GM23338 (cell line): ENCODE measurements around the gene FOXI1. TPM values are rescaled to one million over a fixed set of nuclear protein-coding genes. Genes with fewer than 3 reads are reported as not detected.

ENCODE experiments used
- ATAC-seq: fragments of 200-7000 bp; cut with Tn5 transposase; 3 replicates; pipeline ENCODE4 v1.9.1; 2020
- DNase-seq: peaks from one replicate; pipeline ENCODE4 v3.0.0-alpha.2; 2015; ENCODE audit warnings: low spot score
- H2AFZ ChIP-seq: fragments of 200-600 bp; sonication (generic); 2 replicates; pipeline ENCODE4 v1.8.0; 2016; ENCODE audit warnings: antibody characterized with exemption, mild to moderate bottlenecking, moderate library complexity
- H3F3A ChIP-seq: fragments of 200-600 bp; sonication (generic); replicated peaks from 2 replicates; pipeline ENCODE4 v1.8.0; 2017; ENCODE audit warnings: antibody characterized with exemption, mixed run types, low read depth
- H3K27ac ChIP-seq: fragments of 200-600 bp; sonication (generic); 2 replicates; pipeline ENCODE4 v1.6.1; 2016; ENCODE audit warnings: low read depth
- H3K27me3 ChIP-seq: fragments of 200-600 bp; sonication (generic); 2 replicates; pipeline ENCODE4 v1.8.0; 2016; ENCODE audit warnings: mild to moderate bottlenecking, mixed run types, moderate library complexity; ENCODE audit not compliant: insufficient read depth
- H3K36me3 ChIP-seq: fragments of 200-600 bp; sonication (generic); 2 replicates; pipeline ENCODE4 v1.8.0; 2016; ENCODE audit warnings: mild to moderate bottlenecking; ENCODE audit not compliant: insufficient read depth
- H3K4me1 ChIP-seq: fragments of 200-600 bp; sonication (generic); 2 replicates; pipeline ENCODE4 v1.8.0; 2016; ENCODE audit warnings: mild to moderate bottlenecking, moderate library complexity; ENCODE audit not compliant: insufficient read depth
- H3K4me2 ChIP-seq: fragments of 200-600 bp; sonication (generic); 2 replicates; pipeline ENCODE4 v1.7.1; 2017; ENCODE audit warnings: mixed run types
- H3K4me3 ChIP-seq: fragments of 200-600 bp; sonication (generic); 2 replicates; pipeline ENCODE4 v1.6.1; 2016; ENCODE audit warnings: mixed run types
- H3K79me2 ChIP-seq: fragments of 200-600 bp; sonication (generic); replicated peaks from 2 replicates; pipeline ENCODE4 v1.8.0; 2017; ENCODE audit warnings: mild to moderate bottlenecking; ENCODE audit not compliant: insufficient read depth
- H3K9me2 ChIP-seq: fragments of 200-600 bp; sonication (generic); 2 replicates; pipeline ENCODE4 v1.8.0; 2017; ENCODE audit not compliant: insufficient read depth
- H4K20me1 ChIP-seq: fragments of 200-600 bp; sonication (generic); replicated peaks from 2 replicates; pipeline ENCODE4 v1.8.0; 2017; ENCODE audit warnings: mild to moderate bottlenecking; ENCODE audit not compliant: insufficient read depth
- H3K27ac Mint-ChIP-seq: 2 replicates; pipeline ENCODE4 v1.8.0; 2020; ENCODE audit warnings: inconsistent platforms, mild to moderate bottlenecking, moderate library complexity, mixed read lengths
- H3K27me3 Mint-ChIP-seq: 3 replicates; pipeline ENCODE4 v1.8.0; 2022; ENCODE audit warnings: low read depth, mild to moderate bottlenecking, moderate library complexity, mixed read lengths, inconsistent platforms; ENCODE audit not compliant: insufficient read depth, poor library complexity
- H3K36me3 Mint-ChIP-seq: 3 replicates; pipeline ENCODE4 v1.8.0; 2021; ENCODE audit warnings: low read depth, mild to moderate bottlenecking, inconsistent platforms, moderate library complexity, mixed read lengths
- H3K4me1 Mint-ChIP-seq: 3 replicates; pipeline ENCODE4 v1.8.0; 2020; ENCODE audit warnings: mild to moderate bottlenecking, inconsistent platforms, mixed read lengths
- H3K4me3 Mint-ChIP-seq: 3 replicates; pipeline ENCODE4 v1.8.0; 2021; ENCODE audit warnings: moderate library complexity, mild to moderate bottlenecking, inconsistent platforms, mixed read lengths
- H3K9me3 Mint-ChIP-seq: 3 replicates; pipeline ENCODE4 v1.8.0; 2020; ENCODE audit warnings: moderate library complexity, mild to moderate bottlenecking, inconsistent platforms, mixed read lengths
- EZH2 ChIP-seq: fragments of 200-600 bp; sonication (generic); IDR thresholded peaks from one replicate; pipeline ENCODE4 v1.8.0; 2017; ENCODE audit warnings: antibody characterized with exemption, mild to moderate bottlenecking, low read depth; ENCODE audit not compliant: unreplicated experiment
- EZH2phosphoT487 ChIP-seq: fragments of 200-600 bp; sonication (generic); IDR thresholded peaks from one replicate; pipeline ENCODE4 v1.8.1; 2018; ENCODE audit warnings: antibody characterized with exemption; ENCODE audit not compliant: unreplicated experiment
- POLR2AphosphoS5 ChIP-seq: IDR thresholded peaks from 2 replicates; pipeline ENCODE4 v1.6.1; 2016; ENCODE audit warnings: antibody characterized with exemption, low read depth
- ZNF114 ChIP-seq: fragments of 250-450 bp; sonication (Bioruptor Pico); IDR thresholded peaks from 2 replicates; pipeline ENCODE4 v1.5.0; 2020; ENCODE audit warnings: mild to moderate bottlenecking, moderate library complexity
- ZNF331 ChIP-seq: fragments of 250-450 bp; sonication (Bioruptor Pico); IDR thresholded peaks from 2 replicates; pipeline ENCODE4 v1.5.0; 2020; ENCODE audit warnings: low read depth, mild to moderate bottlenecking, moderate library complexity
- polyA plus RNA-seq: library from polyadenylated mRNA; unstranded; fragments of >200 nt; fragmentation: Nextera tagmentation; extraction: Ambion mirVana; gene quantifications from 2 replicates; pipeline ENCODE4 v1.2.1, GENCODE V29; 2016
- total RNA-seq: library from RNA; depleted of rRNA; stranded (reverse); fragments of >200 nt; shearing (Covaris generic); gene quantifications from 2 replicates; pipeline ENCODE4 v1.2.3, GENCODE V29; 2014
- TF ChIP-seq, protein P1 (sequence below): fragments of 250-450 bp; sonication (Bioruptor Pico); IDR thresholded peaks from 2 replicates; pipeline ENCODE4 v1.5.0; 2020; ENCODE audit warnings: mild to moderate bottlenecking, moderate library complexity
- TF ChIP-seq, protein P2 (sequence below), 2 experiments: fragments of 200-600 bp in 1 of 2; sonication (generic) in 1 of 2; conservative IDR thresholded peaks; 2 replicates each; pipeline versions ENCODE4 v1.5.1 to v1.6.1; 2016 to 2017; ENCODE audit warnings: antibody characterized with exemption in 2 of 2, low read depth in 2 of 2, mild to moderate bottlenecking in 2 of 2, moderate library complexity in 1 of 2
- TF ChIP-seq, protein P3 (sequence below): IDR thresholded peaks from 2 replicates; pipeline ENCODE4 v1.6.1; 2016; ENCODE audit warnings: antibody characterized with exemption

The FOXI1 gene
- total and polyA plus RNA-seq, 2 experiments from 2014 or later: not detected

DNA sequence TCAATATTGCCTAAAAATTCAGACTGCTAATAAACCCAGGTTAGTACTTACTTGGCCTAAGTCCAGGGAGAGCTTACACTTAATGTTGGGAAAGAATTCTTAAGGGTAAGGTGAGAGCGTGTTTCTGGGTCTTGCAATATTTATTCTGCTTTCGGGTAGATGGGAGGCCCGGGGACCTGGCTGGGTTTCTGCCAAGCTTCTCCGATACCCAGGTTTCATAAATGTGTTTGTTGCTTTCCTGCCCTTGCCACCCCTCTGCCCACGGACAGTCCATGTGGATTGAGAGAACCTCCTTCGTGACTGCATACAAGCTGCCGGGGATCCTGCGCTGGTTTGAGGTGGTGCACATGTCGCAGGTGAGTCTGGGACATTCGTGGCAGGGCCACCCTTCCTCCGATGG lies 48.4 kb upstream of the FOXI1 start (continued):
- TF ChIP-seq, protein P1, sequence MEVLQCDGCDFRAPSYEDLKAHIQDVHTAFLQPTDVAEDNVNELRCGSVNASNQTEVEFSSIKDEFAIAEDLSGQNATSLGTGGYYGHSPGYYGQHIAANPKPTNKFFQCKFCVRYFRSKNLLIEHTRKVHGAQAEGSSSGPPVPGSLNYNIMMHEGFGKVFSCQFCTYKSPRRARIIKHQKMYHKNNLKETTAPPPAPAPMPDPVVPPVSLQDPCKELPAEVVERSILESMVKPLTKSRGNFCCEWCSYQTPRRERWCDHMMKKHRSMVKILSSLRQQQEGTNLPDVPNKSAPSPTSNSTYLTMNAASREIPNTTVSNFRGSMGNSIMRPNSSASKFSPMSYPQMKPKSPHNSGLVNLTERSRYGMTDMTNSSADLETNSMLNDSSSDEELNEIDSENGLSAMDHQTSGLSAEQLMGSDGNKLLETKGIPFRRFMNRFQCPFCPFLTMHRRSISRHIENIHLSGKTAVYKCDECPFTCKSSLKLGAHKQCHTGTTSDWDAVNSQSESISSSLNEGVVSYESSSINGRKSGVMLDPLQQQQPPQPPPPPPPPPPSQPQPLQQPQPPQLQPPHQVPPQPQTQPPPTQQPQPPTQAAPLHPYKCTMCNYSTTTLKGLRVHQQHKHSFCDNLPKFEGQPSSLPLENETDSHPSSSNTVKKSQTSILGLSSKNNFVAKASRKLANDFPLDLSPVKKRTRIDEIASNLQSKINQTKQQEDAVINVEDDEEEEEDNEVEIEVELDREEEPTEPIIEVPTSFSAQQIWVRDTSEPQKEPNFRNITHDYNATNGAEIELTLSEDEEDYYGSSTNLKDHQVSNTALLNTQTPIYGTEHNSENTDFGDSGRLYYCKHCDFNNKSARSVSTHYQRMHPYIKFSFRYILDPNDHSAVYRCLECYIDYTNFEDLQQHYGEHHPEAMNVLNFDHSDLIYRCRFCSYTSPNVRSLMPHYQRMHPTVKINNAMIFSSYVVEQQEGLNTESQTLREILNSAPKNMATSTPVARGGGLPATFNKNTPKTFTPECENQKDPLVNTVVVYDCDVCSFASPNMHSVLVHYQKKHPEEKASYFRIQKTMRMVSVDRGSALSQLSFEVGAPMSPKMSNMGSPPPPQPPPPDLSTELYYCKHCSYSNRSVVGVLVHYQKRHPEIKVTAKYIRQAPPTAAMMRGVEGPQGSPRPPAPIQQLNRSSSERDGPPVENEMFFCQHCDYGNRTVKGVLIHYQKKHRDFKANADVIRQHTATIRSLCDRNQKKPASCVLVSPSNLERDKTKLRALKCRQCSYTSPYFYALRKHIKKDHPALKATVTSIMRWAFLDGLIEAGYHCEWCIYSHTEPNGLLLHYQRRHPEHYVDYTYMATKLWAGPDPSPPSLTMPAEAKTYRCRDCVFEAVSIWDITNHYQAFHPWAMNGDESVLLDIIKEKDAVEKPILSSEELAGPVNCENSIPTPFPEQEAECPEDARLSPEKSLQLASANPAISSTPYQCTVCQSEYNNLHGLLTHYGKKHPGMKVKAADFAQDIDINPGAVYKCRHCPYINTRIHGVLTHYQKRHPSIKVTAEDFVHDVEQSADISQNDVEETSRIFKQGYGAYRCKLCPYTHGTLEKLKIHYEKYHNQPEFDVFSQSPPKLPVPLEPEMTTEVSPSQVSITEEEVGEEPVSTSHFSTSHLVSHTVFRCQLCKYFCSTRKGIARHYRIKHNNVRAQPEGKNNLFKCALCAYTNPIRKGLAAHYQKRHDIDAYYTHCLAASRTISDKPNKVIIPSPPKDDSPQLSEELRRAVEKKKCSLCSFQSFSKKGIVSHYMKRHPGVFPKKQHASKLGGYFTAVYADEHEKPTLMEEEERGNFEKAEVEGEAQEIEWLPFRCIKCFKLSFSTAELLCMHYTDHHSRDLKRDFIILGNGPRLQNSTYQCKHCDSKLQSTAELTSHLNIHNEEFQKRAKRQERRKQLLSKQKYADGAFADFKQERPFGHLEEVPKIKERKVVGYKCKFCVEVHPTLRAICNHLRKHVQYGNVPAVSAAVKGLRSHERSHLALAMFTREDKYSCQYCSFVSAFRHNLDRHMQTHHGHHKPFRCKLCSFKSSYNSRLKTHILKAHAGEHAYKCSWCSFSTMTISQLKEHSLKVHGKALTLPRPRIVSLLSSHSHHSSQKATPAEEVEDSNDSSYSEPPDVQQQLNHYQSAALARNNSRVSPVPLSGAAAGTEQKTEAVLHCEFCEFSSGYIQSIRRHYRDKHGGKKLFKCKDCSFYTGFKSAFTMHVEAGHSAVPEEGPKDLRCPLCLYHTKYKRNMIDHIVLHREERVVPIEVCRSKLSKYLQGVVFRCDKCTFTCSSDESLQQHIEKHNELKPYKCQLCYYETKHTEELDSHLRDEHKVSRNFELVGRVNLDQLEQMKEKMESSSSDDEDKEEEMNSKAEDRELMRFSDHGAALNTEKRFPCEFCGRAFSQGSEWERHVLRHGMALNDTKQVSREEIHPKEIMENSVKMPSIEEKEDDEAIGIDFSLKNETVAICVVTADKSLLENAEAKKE: no peak
- TF ChIP-seq ZNF114 (CRISPR knock-in tag): no peak
- TF ChIP-seq, protein P2, sequence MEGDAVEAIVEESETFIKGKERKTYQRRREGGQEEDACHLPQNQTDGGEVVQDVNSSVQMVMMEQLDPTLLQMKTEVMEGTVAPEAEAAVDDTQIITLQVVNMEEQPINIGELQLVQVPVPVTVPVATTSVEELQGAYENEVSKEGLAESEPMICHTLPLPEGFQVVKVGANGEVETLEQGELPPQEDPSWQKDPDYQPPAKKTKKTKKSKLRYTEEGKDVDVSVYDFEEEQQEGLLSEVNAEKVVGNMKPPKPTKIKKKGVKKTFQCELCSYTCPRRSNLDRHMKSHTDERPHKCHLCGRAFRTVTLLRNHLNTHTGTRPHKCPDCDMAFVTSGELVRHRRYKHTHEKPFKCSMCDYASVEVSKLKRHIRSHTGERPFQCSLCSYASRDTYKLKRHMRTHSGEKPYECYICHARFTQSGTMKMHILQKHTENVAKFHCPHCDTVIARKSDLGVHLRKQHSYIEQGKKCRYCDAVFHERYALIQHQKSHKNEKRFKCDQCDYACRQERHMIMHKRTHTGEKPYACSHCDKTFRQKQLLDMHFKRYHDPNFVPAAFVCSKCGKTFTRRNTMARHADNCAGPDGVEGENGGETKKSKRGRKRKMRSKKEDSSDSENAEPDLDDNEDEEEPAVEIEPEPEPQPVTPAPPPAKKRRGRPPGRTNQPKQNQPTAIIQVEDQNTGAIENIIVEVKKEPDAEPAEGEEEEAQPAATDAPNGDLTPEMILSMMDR (conservative IDR thresholded peaks at IDR 0.05; ENCODE audit: low read depth in 2 of 2): no peak

DNA sequence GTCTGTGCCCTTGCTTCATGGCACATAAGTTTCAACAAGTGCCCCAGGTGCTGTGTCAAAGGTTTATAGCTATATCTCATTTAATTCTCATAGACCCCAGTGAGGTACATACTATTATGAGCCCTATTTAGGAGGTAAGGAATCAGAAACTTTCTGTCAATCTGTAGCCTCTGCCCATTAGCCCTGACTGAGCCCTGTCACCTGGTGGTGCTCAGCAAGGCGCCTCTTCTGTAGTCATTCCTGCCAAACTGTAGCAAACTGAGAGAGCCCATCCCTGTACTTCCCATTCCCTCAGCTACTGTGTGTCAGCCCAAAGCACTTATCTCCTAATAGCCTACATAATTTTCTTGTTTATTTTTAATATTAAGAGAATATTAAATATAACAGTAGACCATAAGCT lies 46.5 kb upstream of the FOXI1 start:
- DNase-seq: no peak
- TF ChIP-seq EZH2phosphoT487 (no peak), EZH2 (no peak), ZNF331 (CRISPR knock-in tag) (peak; percentile 92), POLR2AphosphoS5 (no peak)
- TF ChIP-seq, protein P3, sequence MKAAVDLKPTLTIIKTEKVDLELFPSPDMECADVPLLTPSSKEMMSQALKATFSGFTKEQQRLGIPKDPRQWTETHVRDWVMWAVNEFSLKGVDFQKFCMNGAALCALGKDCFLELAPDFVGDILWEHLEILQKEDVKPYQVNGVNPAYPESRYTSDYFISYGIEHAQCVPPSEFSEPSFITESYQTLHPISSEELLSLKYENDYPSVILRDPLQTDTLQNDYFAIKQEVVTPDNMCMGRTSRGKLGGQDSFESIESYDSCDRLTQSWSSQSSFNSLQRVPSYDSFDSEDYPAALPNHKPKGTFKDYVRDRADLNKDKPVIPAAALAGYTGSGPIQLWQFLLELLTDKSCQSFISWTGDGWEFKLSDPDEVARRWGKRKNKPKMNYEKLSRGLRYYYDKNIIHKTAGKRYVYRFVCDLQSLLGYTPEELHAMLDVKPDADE: no peak
- no peak overlapping the region for H3K4me3 ChIP-seq
- Mint-ChIP-seq H3K27ac (no peak overlapping the region), H3K27me3 (peaks cover 4% of the 10 kb centered on the region), H3K4me3 (no peak overlapping the region), H3K36me3 (no peaks in the 10 kb centered on the region; the same call in 2 of the 3 replicates), H3K4me1 (no peaks in the 10 kb centered on the region), H3K9me3 (0 out of 3 replicates have a peak, but pooled peaks cover 3% of the 10 kb centered on the region)
- no peaks in the 10 kb centered on the region for H3K79me2 ChIP-seq
- H3K4me2 ChIP-seq: no peak overlapping the region
- H3F3A ChIP-seq: no peaks in the 10 kb centered on the region
- H3K27ac ChIP-seq: no peak overlapping the region
- no peaks in the 10 kb centered on the region for H3K36me3 ChIP-seq
- H2AFZ ChIP-seq: no peak overlapping the region
- no peak for ATAC-seq
- H3K27me3 ChIP-seq: no peaks in the 10 kb centered on the region
- no peaks in the 10 kb centered on the region for H3K4me1 ChIP-seq
- no peaks in the 10 kb centered on the region for H3K9me2 ChIP-seq
- H4K20me1 ChIP-seq: no peaks in the 10 kb centered on the region
